RWPE2 (cell line): ENCODE results near the gene PDK4.

ENCODE experiments used
- ATAC-seq: fragments of 200-7000 bp; cut with Tn5 transposase; 3 replicates; pipeline ENCODE4 v1.9.1; 2021; ENCODE audit warnings: low read depth
- DNase-seq: peaks from one replicate; pipeline ENCODE4 v3.0.0-alpha.2; 2020; ENCODE audit warnings: low spot score
- H3K27ac ChIP-seq: fragments of 450-650 bp; 2 replicates; pipeline ENCODE4 v1.5.1; 2017; ENCODE audit warnings: mild to moderate bottlenecking; ENCODE audit not compliant: poor library complexity, severe bottlenecking
- H3K27me3 ChIP-seq: fragments of 250-450 bp; sonication (Bioruptor Pico); 2 replicates; pipeline ENCODE4 v1.5.1; 2021; ENCODE audit warnings: mild to moderate bottlenecking, moderate library complexity; ENCODE audit not compliant: insufficient read depth, poor library complexity, severe bottlenecking
- H3K36me3 ChIP-seq: fragments of 250-450 bp; sonication (Bioruptor Pico); 2 replicates; pipeline ENCODE4 v1.5.1; 2020; ENCODE audit warnings: low read depth, mild to moderate bottlenecking, moderate library complexity
- H3K4me1 ChIP-seq: fragments of 250-450 bp; sonication (Bioruptor Pico); 2 replicates; pipeline ENCODE4 v1.5.1; 2021; ENCODE audit warnings: mild to moderate bottlenecking, moderate library complexity; ENCODE audit not compliant: insufficient read depth, poor library complexity, severe bottlenecking
- H3K4me3 ChIP-seq: fragments of 250-450 bp; sonication (Bioruptor Pico); 2 replicates; pipeline ENCODE4 v1.5.1; 2021; ENCODE audit warnings: mild to moderate bottlenecking, moderate library complexity; ENCODE audit not compliant: severe bottlenecking
- H3K9me3 ChIP-seq: fragments of 250-450 bp; sonication (Bioruptor Pico); 2 replicates; pipeline ENCODE4 v1.5.1; 2021; ENCODE audit warnings: mild to moderate bottlenecking, moderate library complexity; ENCODE audit not compliant: severe bottlenecking
- CTCF ChIP-seq: fragments of 450-650 bp; IDR thresholded peaks from one replicate; pipeline ENCODE4 v1.5.1; 2017; ENCODE audit warnings: mild to moderate bottlenecking, moderate library complexity; ENCODE audit not compliant: poor library complexity, severe bottlenecking

Gene PDK4

GRCh38 chr7:95622001-95622549 lies 25.8 kb upstream of the PDK4 start:
- Histone ChIP-seq H3K27ac (no peak overlapping the region), H3K4me3 (no peak overlapping the region), H3K4me1 (no peaks in the 10 kb centered on the region), H3K27me3 (peaks cover 16% of the 10 kb centered on the region), H3K9me3 (no peaks in the 10 kb centered on the region), H3K36me3 (no peaks in the 10 kb centered on the region)
- no peak for TF ChIP-seq CTCF
- no peak for DNase-seq
- no peak for ATAC-seq

- no peaks in the 10 kb centered on the region for H3K36me3 ChIP-seq
- H3K9me3 ChIP-seq = no peaks in the 10 kb centered on the region
- H3K4me3 ChIP-seq = no peak overlapping the region
- H3K27me3 ChIP-seq = peaks cover 16% of the 10 kb centered on the region
- H3K4me1 ChIP-seq = no peaks in the 10 kb centered on the region
- H3K27ac ChIP-seq = no peak overlapping the region
- DNase-seq (no peak), ATAC-seq (no peak)
- TF ChIP-seq CTCF = no peak
Observed at GRCh38 chr7:95621404-95621803, 25.1 kb upstream of the PDK4 start.

- H3K4me1 ChIP-seq = no peaks in the 10 kb centered on the region
- TF ChIP-seq CTCF = no peak
Observed at GRCh38 chr7:95620631-95621030, 24.3 kb upstream of the PDK4 start.

GRCh38 chr7:95619921-95620320 lies 23.6 kb upstream of the PDK4 start:
- Histone ChIP-seq H3K4me3 (no peak overlapping the region), H3K4me1 (no peaks in the 10 kb centered on the region), H3K36me3 (no peaks in the 10 kb centered on the region), H3K9me3 (no peaks in the 10 kb centered on the region), H3K27me3 (peaks cover 10% of the 10 kb centered on the region), H3K27ac (no peak overlapping the region)
- ATAC-seq (no peak), DNase-seq (no peak)
- no peak for TF ChIP-seq CTCF

More at GRCh38 chr7:95620631-95621030, 24.3 kb upstream of the PDK4 start:
- no peak overlapping the region for H3K27ac ChIP-seq
- no peak for DNase-seq
- H3K27me3 ChIP-seq = peaks cover 16% of the 10 kb centered on the region
- H3K36me3 ChIP-seq = no peaks in the 10 kb centered on the region
- no peak for ATAC-seq
- no peaks in the 10 kb centered on the region for H3K9me3 ChIP-seq
- no peak overlapping the region for H3K4me3 ChIP-seq

GRCh38 chr7:95619517-95619916 lies 23.2 kb upstream of the PDK4 start:
- Histone ChIP-seq H3K4me3 (no peak overlapping the region), H3K27me3 (peaks cover 7% of the 10 kb centered on the region), H3K4me1 (no peaks in the 10 kb centered on the region), H3K36me3 (no peaks in the 10 kb centered on the region), H3K27ac (no peak overlapping the region), H3K9me3 (no peaks in the 10 kb centered on the region)
- DNase-seq (no peak), ATAC-seq (no peak)
- no peak for TF ChIP-seq CTCF
